ENCODE measurements around the gene RPS19BP1.

RPS19BP1 gene

GRCh38 chr22:39567135-39567946, 34.8 kb upstream of the RPS19BP1 start:
- H3K36me3 Mint-ChIP-seq: no peaks in the 10 kb centered on the region
- peak overlapping the region; percentile 47 for H3K27ac Mint-ChIP-seq
- H3K27me3 Mint-ChIP-seq: peaks cover 16% of the 10 kb centered on the region
- peak; percentile 77 for DNase-seq
- peaks cover 8% of the 10 kb centered on the region for H3K9me3 Mint-ChIP-seq
- H3K4me1 Mint-ChIP-seq: peaks cover 19% of the 10 kb centered on the region
- H3K4me3 Mint-ChIP-seq: no peak overlapping the region
- CTCF ChIA-PET: interaction anchor here (0.6 to 1.8 kb wide), 5 partner anchors 15 to 457 kb away, joined by 3 to 12 read pairs (median 3); no protein-coding TSS in a partner anchor

GRCh38 chr22:39565414-39565944, 32.9 kb upstream of the RPS19BP1 start:
- peaks cover 8% of the 10 kb centered on the region for H3K9me3 Mint-ChIP-seq
- H3K36me3 Mint-ChIP-seq: no peaks in the 10 kb centered on the region
- peaks cover 19% of the 10 kb centered on the region for H3K4me1 Mint-ChIP-seq
- DNase-seq: no peak
- peaks cover 14% of the 10 kb centered on the region for H3K27me3 Mint-ChIP-seq
- peak overlapping the region; percentile 43 for H3K27ac Mint-ChIP-seq
- no peak overlapping the region for H3K4me3 Mint-ChIP-seq
- CTCF ChIA-PET: interaction anchor here (0.7 to 1.4 kb wide), 2 partner anchors 28 to 460 kb away, joined by 3 to 5 read pairs; no protein-coding TSS in a partner anchor

GRCh38 chr22:39563571-39564428, 31.3 kb upstream of the RPS19BP1 start:
- no peaks in the 10 kb centered on the region for H3K36me3 Mint-ChIP-seq
- no peak overlapping the region for H3K4me3 Mint-ChIP-seq
- H3K9me3 Mint-ChIP-seq: peaks cover 8% of the 10 kb centered on the region
- CTCF ChIA-PET: no interaction called here
- H3K4me1 Mint-ChIP-seq: peaks cover 19% of the 10 kb centered on the region
- no peak for DNase-seq
- peaks cover 31% of the 10 kb centered on the region for H3K27me3 Mint-ChIP-seq
- no peak overlapping the region for H3K27ac Mint-ChIP-seq

- no peak for DNase-seq
- CTCF ChIA-PET: interaction anchor here (1.3 to 1.4 kb wide), 2 partner anchors 371 to 462 kb away, joined by 3 to 5 read pairs; no protein-coding TSS in a partner anchor
- H3K4me3 Mint-ChIP-seq: no peak overlapping the region
- no peaks in the 10 kb centered on the region for H3K36me3 Mint-ChIP-seq
- peaks cover 39% of the 10 kb centered on the region for H3K27me3 Mint-ChIP-seq
- peaks cover 15% of the 10 kb centered on the region for H3K4me1 Mint-ChIP-seq
- H3K9me3 Mint-ChIP-seq: peaks cover 8% of the 10 kb centered on the region
- no peak overlapping the region for H3K27ac Mint-ChIP-seq
Measured at GRCh38 chr22:39562839-39563489, 30.4 kb upstream of the RPS19BP1 start.

GRCh38 chr22:39560127-39560526, 27.6 kb upstream of the RPS19BP1 start:
- peaks cover 65% of the 10 kb centered on the region for H3K27me3 Mint-ChIP-seq
- H3K4me3 Mint-ChIP-seq: no peak overlapping the region
- CTCF ChIA-PET: interaction anchor here (1.0 to 1.8 kb wide), 3 partner anchors 9 to 465 kb away, joined by 3 to 13 read pairs (median 3); no protein-coding TSS in a partner anchor
- H3K9me3 Mint-ChIP-seq: no peaks in the 10 kb centered on the region
- peaks cover 5% of the 10 kb centered on the region for H3K4me1 Mint-ChIP-seq
- no peaks in the 10 kb centered on the region for H3K36me3 Mint-ChIP-seq
- no peak overlapping the region for H3K27ac Mint-ChIP-seq
- no peak for DNase-seq

- Mint-ChIP-seq H3K9me3 (no peaks in the 10 kb centered on the region), H3K27ac (no peak overlapping the region), H3K27me3 (peaks cover 69% of the 10 kb centered on the region), H3K36me3 (no peaks in the 10 kb centered on the region), H3K4me3 (no peak overlapping the region), H3K4me1 (peaks cover 5% of the 10 kb centered on the region)
- DNase-seq: no peak
- CTCF ChIA-PET: interaction anchor here (0.9 to 1.8 kb wide), 4 partner anchors 8 to 469 kb away, joined by 3 to 13 read pairs (median 3); no protein-coding TSS in a partner anchor
Measured at GRCh38 chr22:39559456-39560105, 27.0 kb upstream of the RPS19BP1 start.

GRCh38 chr22:39558950-39559349, 26.4 kb upstream of the RPS19BP1 start:
- peaks cover 76% of the 10 kb centered on the region for H3K27me3 Mint-ChIP-seq
- H3K9me3 Mint-ChIP-seq: no peaks in the 10 kb centered on the region
- no peak overlapping the region for H3K4me3 Mint-ChIP-seq
- H3K27ac Mint-ChIP-seq: no peak overlapping the region
- DNase-seq: no peak
- H3K4me1 Mint-ChIP-seq: peaks cover 5% of the 10 kb centered on the region
- CTCF ChIA-PET: interaction anchor here (0.9 to 4.2 kb wide), 5 partner anchors 8 to 470 kb away, joined by 3 to 31 read pairs (median 3); no protein-coding TSS in a partner anchor
- H3K36me3 Mint-ChIP-seq: no peaks in the 10 kb centered on the region

- Mint-ChIP-seq H3K36me3 (no peaks in the 10 kb centered on the region), H3K4me1 (peaks cover 5% of the 10 kb centered on the region), H3K9me3 (no peaks in the 10 kb centered on the region), H3K27me3 (peaks cover 82% of the 10 kb centered on the region), H3K4me3 (peak overlapping the region; percentile 40), H3K27ac (no peak overlapping the region)
- no peak for DNase-seq
- CTCF ChIA-PET: interaction anchor here (0.6 to 4.2 kb wide), 2 partner anchors 67 to 466 kb away, joined by 3 to 31 read pairs; no protein-coding TSS in a partner anchor
Measured at GRCh38 chr22:39558254-39558727, 25.7 kb upstream of the RPS19BP1 start.

GRCh38 chr22:39556970-39557841, 24.7 kb upstream of the RPS19BP1 start:
- CTCF ChIA-PET: interaction anchor here (0.9 to 4.2 kb wide), 3 partner anchors 22 to 467 kb away, joined by 3 to 31 read pairs (median 7); no protein-coding TSS in a partner anchor
- no peaks in the 10 kb centered on the region for H3K36me3 Mint-ChIP-seq
- peaks cover 93% of the 10 kb centered on the region for H3K27me3 Mint-ChIP-seq
- H3K9me3 Mint-ChIP-seq: no peaks in the 10 kb centered on the region
- peak; percentile 66 for DNase-seq
- H3K27ac Mint-ChIP-seq: no peak overlapping the region
- peak overlapping the region; percentile 35 for H3K4me3 Mint-ChIP-seq
- peaks cover 5% of the 10 kb centered on the region for H3K4me1 Mint-ChIP-seq

- H3K27ac Mint-ChIP-seq: no peak overlapping the region
- CTCF ChIA-PET: interaction anchor here (0.5 to 1.6 kb wide), 3 partner anchors 401 to 481 kb away, joined by 3 to 4 read pairs (median 3); no protein-coding TSS in a partner anchor
- DNase-seq: no peak
- H3K9me3 Mint-ChIP-seq: no peaks in the 10 kb centered on the region
- peaks cover 5% of the 10 kb centered on the region for H3K4me1 Mint-ChIP-seq
- H3K36me3 Mint-ChIP-seq: no peaks in the 10 kb centered on the region
- H3K4me3 Mint-ChIP-seq: no peak overlapping the region
- peaks cover 94% of the 10 kb centered on the region for H3K27me3 Mint-ChIP-seq
Measured at GRCh38 chr22:39554151-39554550, 21.6 kb upstream of the RPS19BP1 start.

- Mint-ChIP-seq H3K27ac (no peak overlapping the region), H3K4me1 (peaks cover 5% of the 10 kb centered on the region), H3K9me3 (no peaks in the 10 kb centered on the region), H3K27me3 (peaks cover 93% of the 10 kb centered on the region), H3K4me3 (no peak overlapping the region), H3K36me3 (no peaks in the 10 kb centered on the region)
- no peak for DNase-seq
- CTCF ChIA-PET: interaction anchor here (0.7 to 1.4 kb wide), 2 partner anchors 471 to 472 kb away, joined by 3 to 5 read pairs; no protein-coding TSS in a partner anchor
Measured at GRCh38 chr22:39553429-39553828, 20.9 kb upstream of the RPS19BP1 start.

- no peak overlapping the region for H3K27ac Mint-ChIP-seq
- no peaks in the 10 kb centered on the region for H3K9me3 Mint-ChIP-seq
- H3K4me1 Mint-ChIP-seq: peaks cover 21% of the 10 kb centered on the region
- no peak for DNase-seq
- CTCF ChIA-PET: interaction anchor here (2.4 kb wide), 1 partner anchor 477 kb away, joined by 14 read pairs; no protein-coding TSS in a partner anchor
- H3K4me3 Mint-ChIP-seq: no peak overlapping the region
- H3K27me3 Mint-ChIP-seq: peaks cover 93% of the 10 kb centered on the region
- H3K36me3 Mint-ChIP-seq: no peaks in the 10 kb centered on the region
Measured at GRCh38 chr22:39547587-39547947, 15.0 kb upstream of the RPS19BP1 start.
